Heart right ventricle (tissue), 16 donors: ENCODE data around the gene EEFSEC. TPM values are rescaled to one million over a fixed set of nuclear protein-coding genes. Genes with fewer than 3 reads are reported as not detected.

Experiments
- ATAC-seq, 8 donors: fragments of 200-7000 bp; cut with Tn5 transposase; one replicate each; pipeline ENCODE4 v1.9.1; 2020; ENCODE audit warnings: mild to moderate bottlenecking in 8 of 8, moderate library complexity in 8 of 8, moderate number of reproducible peaks in 1 of 8
- DNase-seq, 2 donors: peaks; one replicate each; pipeline ENCODE4 v3.0.0-alpha.2; 2020
- H3K27ac ChIP-seq, 10 donors: fragments of 200-600 bp; sonication (generic) in 2 of 10; one replicate each; pipeline versions ENCODE4 v1.5.0 to v1.8.0; 2020 to 2022; ENCODE audit warnings: mild to moderate bottlenecking in 3 of 10
- H3K27me3 ChIP-seq, 7 donors: fragments of 200-600 bp; one replicate each; pipeline ENCODE4 v1.8.0; 2021 to 2022; ENCODE audit warnings: mild to moderate bottlenecking in 2 of 7
- H3K36me3 ChIP-seq, 9 donors: fragments of 200-600 bp; sonication (generic) in 1 of 9; one replicate each; pipeline versions ENCODE4 v1.5.0 to v1.8.0; 2020 to 2022; ENCODE audit warnings: mild to moderate bottlenecking in 2 of 9
- H3K4me1 ChIP-seq, 9 donors: fragments of 200-600 bp; sonication (generic) in 1 of 9; one replicate each; pipeline versions ENCODE4 v1.5.0 to v1.8.0; 2020 to 2022; ENCODE audit warnings: mild to moderate bottlenecking in 4 of 9
- H3K4me3 ChIP-seq, 10 donors: fragments of 200-600 bp; sonication (generic) in 2 of 10; one replicate each; pipeline versions ENCODE4 v1.5.0 to v1.8.0; 2020 to 2022; ENCODE audit warnings: mild to moderate bottlenecking in 7 of 10, moderate library complexity in 2 of 10
- H3K9me3 ChIP-seq, 11 donors: fragments of 200-600 bp in 10 of 11; sonication (generic) in 2 of 11; one replicate each; pipeline versions ENCODE4 v1.5.0 to v1.8.0; 2013 to 2022; ENCODE audit warnings: mild to moderate bottlenecking in 2 of 11, control low read depth in 1 of 11, moderate library complexity in 1 of 11
- WGBS, 2 donors: extraction: QIAGEN DNeasy Blood & Tissue Kit; methylation state at CpG; one replicate each; pipeline ENCODE4 v1.1.7; 2013; ENCODE audit warnings: inconsistent platforms in 1 of 2; 5-methylcytosine and 5-hydroxymethylcytosine counted together
- intact Hi-C, 10 donors: fragments of 100-400 bp; cut with DNase I; formaldehyde crosslinking; loops; one replicate each; pipeline versions ENCODE4 v1.11.1 to v1.14.2; 2022
- polyA plus RNA-seq, 2 donors: library from polyadenylated mRNA; stranded (reverse); fragments of 200-250 nt; gene quantifications; one replicate each; pipeline ENCODE4 v1.2.3, GENCODE V29; 2013
- total RNA-seq, 10 donors: library from RNA; stranded (reverse); fragmentation: NEBNext Ultra II Directional in 3 of 10; extraction: Animal tissue kit (Norgen Biotek cat#: 25700) in 3 of 10; gene quantifications; one replicate each; pipeline versions ENCODE4 v1.2.1 to v1.2.4, GENCODE V29; 2021 to 2023
- TF ChIP-seq, protein P1 (sequence below), 9 donors: fragments of 200-600 bp; sonication (generic) in 2 of 9; IDR thresholded peaks; one replicate each; pipeline versions ENCODE4 v1.5.0 to v1.8.0; 2021 to 2022; ENCODE audit warnings: antibody characterized with exemption in 9 of 9, mild to moderate bottlenecking in 5 of 9, moderate library complexity in 1 of 9
- donor health status: Arrhythmogenic right ventricular cardiomyopathy.
- donor health status: ischemic (EF 13 %, LVEDD 7.1; RV severe dilation, severe dysfunction).
- donor health status: healthy with polysubstance abuse.
- donor health status: DM: no; HTN: yes; CAD: no.
- donor health status: DM: no; HTN: no; CAD: no.
- donor health status: ischemic (EF 25% LVEDD 6.9; RV normal size, moderate dysfunction).
- donor health status: ischemic (EF 25% LVEDD 5.7; RV mildly dilated, moderate dysfunction).
- donor health status: healthy.
- donor health status: DM: yes; HTN: yes; CAD: no.
- donor health status: Ischemic cardiomyopathy.
- donor health status: ischemic (EF 35%, LVEDD 5.7; RV mildly dilated, moderate dysfunction).
- donor health status: nonischemic (EF 11% LVEDD 7.7; RV severe dilation, severe dysfunction).
- donor health status: DM: yes; HTN: yes; CAD: no.
- donor health status: PGD.
- donor health status: ischemic (EF 29% LVEDD 5.4; RV normal size, mild dysfunction).
- donor health status: nonischemic (EF 23%, LVEDD 6.1; RV moderate dilation, normal function).

EEFSEC gene
- total and polyA plus RNA-seq, 12 donors = 16.5 to 29.5 (median 25.0) TPM

DNA sequence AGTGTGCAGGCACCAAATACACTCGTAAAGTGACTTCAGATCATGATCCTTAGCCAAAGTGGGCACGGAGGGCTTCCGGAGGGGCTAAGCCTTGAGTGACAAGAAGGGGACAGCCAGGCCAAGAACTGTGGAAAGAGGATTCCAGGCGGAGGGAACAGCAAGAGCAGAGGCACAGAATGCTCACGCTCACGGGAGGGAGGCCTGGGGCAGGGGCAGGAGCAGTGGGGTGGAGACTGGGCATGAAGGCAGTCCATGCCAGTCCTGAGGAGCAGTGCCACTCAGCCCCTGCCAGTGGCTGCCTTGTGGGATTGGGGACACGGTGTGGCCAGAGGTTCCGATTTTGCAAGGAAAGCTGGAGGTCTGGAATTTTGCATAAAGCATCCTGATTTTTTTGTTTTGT is 277.4 kb downstream of the EEFSEC start:
- ATAC-seq (no peak), DNase-seq (no peak)
- 80 to 82% methylated on average over 8 of the region's 8 CpGs for WGBS, 2 donors
- H3K36me3 ChIP-seq = no peaks in the 10 kb centered on the region
- no peak overlapping the region for H3K4me3 ChIP-seq
- intact Hi-C loops = no loop called here
- H3K4me1 ChIP-seq = peaks cover 5 to 24% (median 14%) of the 10 kb centered on the region in 9 donors
- H3K27me3 ChIP-seq = peaks cover 12 to 66% (median 46%) of the 10 kb centered on the region in 7 donors
- TF ChIP-seq, protein P1, sequence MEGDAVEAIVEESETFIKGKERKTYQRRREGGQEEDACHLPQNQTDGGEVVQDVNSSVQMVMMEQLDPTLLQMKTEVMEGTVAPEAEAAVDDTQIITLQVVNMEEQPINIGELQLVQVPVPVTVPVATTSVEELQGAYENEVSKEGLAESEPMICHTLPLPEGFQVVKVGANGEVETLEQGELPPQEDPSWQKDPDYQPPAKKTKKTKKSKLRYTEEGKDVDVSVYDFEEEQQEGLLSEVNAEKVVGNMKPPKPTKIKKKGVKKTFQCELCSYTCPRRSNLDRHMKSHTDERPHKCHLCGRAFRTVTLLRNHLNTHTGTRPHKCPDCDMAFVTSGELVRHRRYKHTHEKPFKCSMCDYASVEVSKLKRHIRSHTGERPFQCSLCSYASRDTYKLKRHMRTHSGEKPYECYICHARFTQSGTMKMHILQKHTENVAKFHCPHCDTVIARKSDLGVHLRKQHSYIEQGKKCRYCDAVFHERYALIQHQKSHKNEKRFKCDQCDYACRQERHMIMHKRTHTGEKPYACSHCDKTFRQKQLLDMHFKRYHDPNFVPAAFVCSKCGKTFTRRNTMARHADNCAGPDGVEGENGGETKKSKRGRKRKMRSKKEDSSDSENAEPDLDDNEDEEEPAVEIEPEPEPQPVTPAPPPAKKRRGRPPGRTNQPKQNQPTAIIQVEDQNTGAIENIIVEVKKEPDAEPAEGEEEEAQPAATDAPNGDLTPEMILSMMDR (IDR thresholded peaks at IDR 0.05) = no peak
- H3K9me3 ChIP-seq = no peaks in the 10 kb centered on the region
- no peak overlapping the region for H3K27ac ChIP-seq

DNA sequence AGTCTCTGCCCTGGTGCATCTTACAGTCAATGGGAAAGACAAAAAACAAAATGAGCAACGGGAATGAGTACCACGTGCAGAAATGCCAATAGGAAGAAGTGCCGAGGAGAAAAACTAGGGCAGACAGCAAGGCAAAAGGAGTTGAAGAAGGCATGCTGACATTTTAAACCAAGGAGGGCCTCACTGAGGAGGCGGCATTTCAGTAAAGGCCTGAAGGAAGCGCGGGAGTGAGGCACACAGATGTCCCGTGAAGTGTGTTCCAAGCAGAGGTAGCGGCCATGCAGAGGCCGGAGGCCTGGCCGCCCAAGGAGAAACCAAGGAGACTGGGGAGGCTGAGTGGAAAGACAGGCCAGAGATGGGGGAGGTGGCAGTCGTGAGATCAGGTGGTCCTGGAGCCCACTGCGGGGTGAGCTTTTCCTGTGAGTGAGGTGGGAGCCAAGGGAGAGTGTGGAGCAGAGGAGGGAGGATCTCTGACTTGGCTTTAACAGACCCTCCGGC is 278.6 kb downstream of the EEFSEC start:
- TF ChIP-seq, protein P1 (IDR thresholded peaks at IDR 0.05) = no peak
- no peak overlapping the region for H3K27ac ChIP-seq
- H3K4me1 ChIP-seq = peaks cover under 1 to 14% (median 8%) of the 10 kb centered on the region in 9 donors
- no peaks in the 10 kb centered on the region for H3K36me3 ChIP-seq
- no peaks in the 10 kb centered on the region for H3K9me3 ChIP-seq
- WGBS, 2 donors = 66 to 69% methylated on average over 13 of the region's 13 CpGs
- intact Hi-C loops = no loop called here
- ATAC-seq = no peak
- no peak overlapping the region for H3K4me3 ChIP-seq
- peaks cover 12 to 65% (median 51%) of the 10 kb centered on the region in 7 donors for H3K27me3 ChIP-seq
- no peak for DNase-seq

- ATAC-seq (peak in 1 of 8 donors; percentile 23), DNase-seq (no peak)
- intact Hi-C loops = no loop called here
- peaks cover 12 to 65% (median 49%) of the 10 kb centered on the region in 7 donors for H3K27me3 ChIP-seq
- 10 to 13% methylated on average over 33 to 43 of the region's 43 CpGs for WGBS, 2 donors
- H3K36me3 ChIP-seq = no peaks in the 10 kb centered on the region
- peaks cover 0 to 14% (median 7%) of the 10 kb centered on the region in 9 donors for H3K4me1 ChIP-seq
- peak overlapping the region; percentile 26 to 53 (median 39) for H3K4me3 ChIP-seq
- H3K27ac ChIP-seq = no peak overlapping the region
- no peaks in the 10 kb centered on the region for H3K9me3 ChIP-seq
- TF ChIP-seq, protein P1 (IDR thresholded peaks at IDR 0.05) = no peak
These were observed 279.2 kb downstream of the EEFSEC start for GRCh38 chr3:128432301-128432970.

DNA sequence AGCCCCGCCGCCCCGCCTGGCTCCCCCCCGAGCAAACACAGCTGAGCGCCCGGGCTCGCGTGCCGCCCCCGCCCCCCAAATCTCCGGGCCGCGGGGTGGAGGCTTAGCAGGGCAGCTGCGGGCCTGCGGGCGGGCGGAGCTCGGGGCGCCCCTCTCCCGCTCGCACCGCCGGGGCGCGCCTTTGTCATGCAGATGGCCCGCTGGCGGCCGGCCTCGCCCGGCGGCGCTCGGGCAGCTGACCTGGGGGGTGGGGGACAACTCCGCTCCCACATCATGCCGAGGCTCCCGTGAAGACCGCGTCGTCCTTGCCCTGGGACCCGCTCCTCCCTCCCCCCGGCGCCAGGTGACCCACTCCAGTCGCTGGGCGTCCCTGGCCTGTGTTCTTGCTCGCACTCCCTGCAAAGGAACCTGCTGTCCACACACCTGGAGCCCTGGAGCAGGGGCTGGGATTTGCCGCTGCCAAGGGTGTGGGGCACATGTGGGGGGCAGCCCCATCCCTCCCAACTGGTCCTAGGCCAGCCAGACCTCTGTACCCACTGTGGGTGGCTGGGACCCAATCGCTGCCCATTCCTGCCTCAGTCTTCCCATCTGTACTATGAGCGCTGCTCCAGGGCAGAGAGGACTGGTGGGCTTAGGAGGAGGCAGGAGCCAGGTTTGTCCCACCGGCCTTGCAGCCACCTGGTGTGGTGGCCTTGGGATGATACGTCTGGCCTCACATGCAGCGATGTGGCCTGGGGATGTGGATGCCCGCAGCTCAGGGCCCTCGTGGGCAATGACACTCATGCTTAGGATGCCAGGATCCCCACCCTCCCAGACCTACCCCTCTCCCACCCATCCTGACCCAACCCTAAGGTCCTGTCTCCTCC is 279.9 kb downstream of the EEFSEC start:
- ATAC-seq = peak in 4 of 8 donors; percentile 15 to 37 (median 24)
- TF ChIP-seq, protein P1 (IDR thresholded peaks at IDR 0.05) = peak in 3 of 9 donors; percentile 13 to 31 (median 22)
- no peak for DNase-seq
- WGBS, 2 donors = 14 to 15% methylated on average over 48 to 53 of the region's 53 CpGs
- H3K4me3 ChIP-seq = peak overlapping the region; percentile 26 to 53 (median 39)
- intact Hi-C loops = no loop called here
- no peaks in the 10 kb centered on the region for H3K36me3 ChIP-seq
- H3K27ac ChIP-seq = no peak overlapping the region
- no peaks in the 10 kb centered on the region for H3K9me3 ChIP-seq
- H3K4me1 ChIP-seq = peaks cover 0 to 14% (median 7%) of the 10 kb centered on the region in 9 donors
- H3K27me3 ChIP-seq = peaks cover 12 to 63% (median 45%) of the 10 kb centered on the region in 7 donors
